Thoracic aorta (tissue), 2 donors: Measurements from ENCODE around the gene RARB. TPM values are rescaled to one million over a fixed set of nuclear protein-coding genes. Genes with fewer than 3 reads are reported as not detected.

Source experiments
- ATAC-seq: fragments of 150-250 bp; one replicate; pipeline ENCODE4 v1.8.0; 2017; ENCODE audit warnings: low read depth; ENCODE audit not compliant: insufficient number of reproducible peaks, low FRiP score
- DNase-seq: peaks from one replicate; pipeline ENCODE4 v3.0.0-alpha.2; 2020; ENCODE audit warnings: low spot score
- H3K27ac ChIP-seq, 2 donors: fragments of 200-600 bp; sonication (generic); 1 replicate in 1 of 2; 2 replicates in 1 of 2; pipeline ENCODE4 v1.5.1; 2016; ENCODE audit warnings: mild to moderate bottlenecking in 2 of 2, moderate library complexity in 2 of 2
- H3K27me3 ChIP-seq: fragments of 200-600 bp; sonication (generic); replicated peaks from 2 replicates; pipeline ENCODE4 v1.6.0; 2016; ENCODE audit warnings: mild to moderate bottlenecking; ENCODE audit not compliant: insufficient read depth
- H3K36me3 ChIP-seq: fragments of 200-600 bp; sonication (generic); one replicate; pipeline ENCODE4 v1.5.1; 2016
- H3K4me1 ChIP-seq, 2 donors: fragments of 200-600 bp; sonication (generic); 1 replicate in 1 of 2; 2 replicates in 1 of 2; pipeline versions ENCODE4 v1.5.1 to v1.6.0; 2016; ENCODE audit warnings: low read depth in 2 of 2, mild to moderate bottlenecking in 1 of 2; ENCODE audit not compliant: control insufficient read depth in 1 of 2
- H3K4me3 ChIP-seq: fragments of 200-600 bp; sonication (generic); 2 replicates; pipeline ENCODE4 v1.5.1; 2016; ENCODE audit warnings: mild to moderate bottlenecking
- H3K9me3 ChIP-seq: fragments of 200-600 bp; sonication (generic); 2 replicates; pipeline ENCODE4 v1.5.1; 2016
- total RNA-seq, 2 donors: library from RNA; depleted of rRNA; stranded (reverse); fragments of >200 nt; gene quantifications; one replicate each; pipeline versions ENCODE4 v1.1.0 to v1.2.3, GENCODE V29; 2016
- TF ChIP-seq, protein P1 (sequence below): fragments of 200-600 bp; sonication (generic); IDR thresholded peaks from one replicate; pipeline ENCODE4 v1.5.1; 2019; ENCODE audit warnings: antibody characterized with exemption

RARB gene
- total RNA-seq, 2 donors from 2014 or later: 3.8 to 12.3 TPM

DNA sequence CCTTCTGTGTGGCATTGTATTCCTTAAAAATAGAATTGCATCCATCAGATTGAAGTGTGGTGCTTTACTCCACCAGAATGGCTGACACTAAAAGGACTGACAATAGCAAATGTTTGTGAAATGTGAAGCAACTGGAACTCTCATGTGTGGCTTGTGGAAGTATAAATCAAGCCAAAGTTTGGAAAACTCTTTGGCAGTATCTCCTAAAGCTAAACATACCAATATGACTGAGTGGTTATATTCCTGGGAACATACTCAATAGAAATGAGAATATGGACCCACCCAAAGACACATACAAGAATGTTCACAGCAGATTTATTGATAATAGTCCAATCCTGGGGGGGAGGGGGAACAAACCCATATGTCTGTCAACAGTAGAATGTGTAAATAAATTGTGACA is 87.1 kb downstream of the RARB start:
- Histone ChIP-seq H3K9me3 (no peaks in the 10 kb centered on the region), H3K36me3 (no peaks in the 10 kb centered on the region), H3K4me3 (no peak overlapping the region), H3K27ac (peak overlapping the region in 1 of 2 donors; percentile 2), H3K4me1 (peaks cover 3 to 30% of the 10 kb centered on the region in 2 donors), H3K27me3 (no peaks in the 10 kb centered on the region)
- TF ChIP-seq, protein P1, sequence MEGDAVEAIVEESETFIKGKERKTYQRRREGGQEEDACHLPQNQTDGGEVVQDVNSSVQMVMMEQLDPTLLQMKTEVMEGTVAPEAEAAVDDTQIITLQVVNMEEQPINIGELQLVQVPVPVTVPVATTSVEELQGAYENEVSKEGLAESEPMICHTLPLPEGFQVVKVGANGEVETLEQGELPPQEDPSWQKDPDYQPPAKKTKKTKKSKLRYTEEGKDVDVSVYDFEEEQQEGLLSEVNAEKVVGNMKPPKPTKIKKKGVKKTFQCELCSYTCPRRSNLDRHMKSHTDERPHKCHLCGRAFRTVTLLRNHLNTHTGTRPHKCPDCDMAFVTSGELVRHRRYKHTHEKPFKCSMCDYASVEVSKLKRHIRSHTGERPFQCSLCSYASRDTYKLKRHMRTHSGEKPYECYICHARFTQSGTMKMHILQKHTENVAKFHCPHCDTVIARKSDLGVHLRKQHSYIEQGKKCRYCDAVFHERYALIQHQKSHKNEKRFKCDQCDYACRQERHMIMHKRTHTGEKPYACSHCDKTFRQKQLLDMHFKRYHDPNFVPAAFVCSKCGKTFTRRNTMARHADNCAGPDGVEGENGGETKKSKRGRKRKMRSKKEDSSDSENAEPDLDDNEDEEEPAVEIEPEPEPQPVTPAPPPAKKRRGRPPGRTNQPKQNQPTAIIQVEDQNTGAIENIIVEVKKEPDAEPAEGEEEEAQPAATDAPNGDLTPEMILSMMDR: no peak
- ATAC-seq (no peak), DNase-seq (no peak)

DNA sequence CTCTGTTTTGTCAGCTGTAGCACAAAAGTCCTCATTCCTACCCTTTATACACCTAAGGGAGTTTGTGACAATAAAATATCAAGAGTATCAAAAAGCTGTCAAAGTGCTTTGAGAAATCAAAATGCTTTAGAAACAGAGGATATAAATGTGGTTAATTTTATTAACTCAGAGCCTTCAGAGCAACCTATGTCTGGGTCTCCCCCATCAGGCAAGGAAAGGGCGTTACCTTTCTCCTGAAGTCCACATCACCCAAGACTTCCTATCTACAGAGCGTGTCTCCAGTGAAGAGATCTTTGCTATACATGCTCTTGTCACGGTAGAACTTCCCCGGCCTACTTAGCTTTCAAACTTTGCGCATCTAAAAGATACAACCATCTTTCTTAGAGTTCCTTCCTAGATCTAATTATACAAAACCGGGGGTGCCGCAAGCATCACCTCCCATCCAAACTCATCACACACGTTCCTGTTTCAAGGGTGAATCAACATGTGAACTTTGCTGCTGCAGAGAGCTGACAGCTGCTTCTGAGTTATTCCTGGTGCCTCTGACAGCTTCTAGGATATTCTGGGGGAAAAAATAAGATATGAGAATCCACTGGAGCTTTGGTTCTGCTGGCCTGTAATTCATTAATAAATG is 93.0 kb downstream of the RARB start:
- TF ChIP-seq, protein P1: no peak
- DNase-seq: no peak
- Histone ChIP-seq H3K36me3 (no peaks in the 10 kb centered on the region), H3K27ac (no peak overlapping the region), H3K4me1 (peaks cover 0 to 4% of the 10 kb centered on the region in 2 donors), H3K4me3 (no peak overlapping the region), H3K9me3 (no peaks in the 10 kb centered on the region), H3K27me3 (no peaks in the 10 kb centered on the region)
- no peak for ATAC-seq

DNA sequence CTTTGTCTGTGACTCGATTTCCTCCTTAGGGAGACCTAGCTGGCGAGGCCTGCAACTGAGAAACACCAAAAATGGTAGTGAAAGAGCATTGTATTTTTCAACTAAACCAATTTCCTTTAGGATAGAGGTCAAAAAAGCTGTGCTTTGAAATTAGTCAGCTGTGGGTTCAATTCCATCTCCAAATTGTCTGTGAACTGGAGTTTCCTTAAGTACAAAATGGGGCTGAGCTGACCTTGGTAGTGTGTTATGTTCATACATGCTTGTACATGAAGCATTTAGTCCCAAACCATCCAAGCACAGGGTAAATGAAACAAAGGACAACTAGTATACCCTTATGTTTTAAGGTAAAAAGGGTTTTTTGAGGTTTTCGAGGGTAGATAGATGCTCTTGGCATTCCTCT is 99.3 kb downstream of the RARB start:
- no peaks in the 10 kb centered on the region for H3K27me3 ChIP-seq
- H3K4me1 ChIP-seq: peaks cover 5 to 15% of the 10 kb centered on the region in 2 donors
- DNase-seq: no peak
- H3K9me3 ChIP-seq: no peaks in the 10 kb centered on the region
- no peak overlapping the region for H3K4me3 ChIP-seq
- TF ChIP-seq, protein P1: no peak
- H3K27ac ChIP-seq: peak overlapping the region; percentile 3 to 4
- no peaks in the 10 kb centered on the region for H3K36me3 ChIP-seq
- ATAC-seq: no peak

DNA sequence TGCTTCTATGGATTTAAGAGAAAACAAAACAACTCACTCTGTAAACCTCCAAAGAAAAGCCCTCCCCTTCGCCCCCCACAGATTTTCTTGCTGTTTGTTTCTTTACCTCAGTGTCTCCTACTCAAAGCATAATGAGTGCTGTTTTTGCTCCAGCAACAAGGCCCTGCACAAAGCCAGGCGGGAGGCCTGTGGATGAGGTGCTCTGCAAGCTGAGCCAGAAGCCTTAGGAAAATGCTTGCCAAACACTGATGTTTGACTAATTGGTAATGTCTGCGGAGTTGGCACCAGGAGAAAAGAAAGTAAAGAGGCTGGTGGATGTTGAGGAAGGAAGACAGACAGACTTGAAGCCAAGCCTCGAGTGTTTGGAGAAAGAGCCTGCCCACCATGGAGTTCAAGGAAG is 99.7 kb downstream of the RARB start:
- H3K4me3 ChIP-seq: no peak overlapping the region
- peak overlapping the region; percentile 3 to 4 for H3K27ac ChIP-seq

DNA sequence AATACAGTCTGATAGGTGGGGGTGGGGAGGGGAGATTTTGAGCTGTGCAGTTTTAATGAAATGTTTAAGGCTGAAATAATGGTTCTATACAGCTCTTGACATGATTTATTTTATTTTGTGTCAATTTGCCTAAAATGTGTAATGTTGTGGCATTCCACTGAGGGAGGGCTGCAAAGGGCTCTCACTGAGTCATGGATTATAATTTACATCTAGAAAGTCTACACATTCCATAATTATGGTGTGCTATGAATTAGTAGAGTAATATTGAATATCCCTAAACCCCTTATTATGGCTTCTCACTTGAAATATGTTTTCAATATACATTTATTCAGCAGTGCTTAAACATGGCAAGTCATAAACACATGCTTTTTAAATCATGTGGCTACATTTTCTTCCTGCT is 103.9 kb downstream of the RARB start:
- TF ChIP-seq, protein P1: no peak
- Histone ChIP-seq H3K4me1 (peaks cover 5 to 10% of the 10 kb centered on the region in 2 donors), H3K36me3 (no peaks in the 10 kb centered on the region), H3K4me3 (no peak overlapping the region), H3K27me3 (no peaks in the 10 kb centered on the region), H3K27ac (no peak overlapping the region), H3K9me3 (no peaks in the 10 kb centered on the region)
- ATAC-seq (no peak), DNase-seq (no peak)

More for the DNA sequence above, 99.7 kb downstream of the RARB start:
- no peak for ATAC-seq
- Histone ChIP-seq H3K4me1 (peaks cover 5 to 15% of the 10 kb centered on the region in 2 donors), H3K36me3 (no peaks in the 10 kb centered on the region), H3K27me3 (no peaks in the 10 kb centered on the region), H3K9me3 (no peaks in the 10 kb centered on the region)
- DNase-seq: no peak
- TF ChIP-seq, protein P1: no peak
